Stimulated activated CD4-positive, alpha-beta T cell treated with anti-CD3 and anti-CD28 coated beads, Interleukin-12 subunit alpha, Interleukin-12 subunit beta, amount 100 ng/mL, for 4 hours (primary cell): ENCODE results near the gene NHERF2.

Experiments
- DNase-seq: peaks from one replicate; pipeline ENCODE4 v3.0.0-alpha.2; 2020

Gene NHERF2

GRCh38 chr16:2063861-2064260, 37.2 kb downstream of the NHERF2 start:
- no peak for DNase-seq

GRCh38 chr16:2064368-2064945, 37.8 kb downstream of the NHERF2 start:
- no peak for DNase-seq

DNA sequence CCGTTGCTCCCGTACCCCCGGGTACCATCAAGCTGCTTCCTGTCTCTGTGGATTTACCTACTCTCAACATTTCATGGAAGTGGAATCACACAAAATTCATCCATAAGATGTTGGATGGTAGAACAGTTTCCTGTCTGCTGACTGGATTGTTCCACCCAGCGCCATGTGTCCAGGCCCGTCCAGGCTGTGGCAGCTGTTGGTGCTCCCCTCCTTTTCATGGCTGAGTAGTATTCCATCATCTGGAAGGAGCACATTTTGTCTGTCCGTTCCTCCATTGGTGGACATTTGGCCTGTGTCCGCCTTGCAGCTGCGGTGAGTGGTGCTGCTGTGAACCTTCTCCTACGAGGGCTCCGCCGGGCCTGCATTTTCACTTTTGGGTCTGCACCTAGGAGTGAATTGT, 39.4 kb downstream of the NHERF2 start:
- no peak for DNase-seq

- no peak for DNase-seq
Observed at GRCh38 chr16:2070576-2071453, 44.1 kb downstream of the NHERF2 start.

GRCh38 chr16:2071454-2072202, 44.9 kb downstream of the NHERF2 start:
- DNase-seq: no peak

DNA sequence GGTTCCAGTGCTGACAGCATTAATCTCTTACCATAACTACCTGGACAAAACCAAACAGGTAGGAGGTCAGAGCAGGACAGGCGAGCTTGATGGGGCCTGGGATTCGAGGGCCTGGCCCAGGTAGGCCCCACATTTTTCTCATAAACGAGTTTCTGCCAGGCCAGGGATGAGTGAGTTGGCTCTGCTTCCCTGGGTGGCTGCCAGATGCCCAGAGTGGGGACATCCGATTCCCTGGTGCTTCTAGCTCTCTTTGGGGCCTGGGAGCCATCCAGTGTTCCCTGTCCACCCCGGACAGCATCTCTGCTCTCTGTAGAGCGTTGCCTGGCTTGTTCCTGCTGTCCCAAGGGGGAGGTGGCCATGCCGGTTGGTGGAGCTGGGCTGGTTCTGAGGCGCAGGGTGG, 46.2 kb downstream of the NHERF2 start:
- no peak for DNase-seq

- DNase-seq: no peak
Observed at GRCh38 chr16:2074071-2074470, 47.4 kb downstream of the NHERF2 start.

DNA sequence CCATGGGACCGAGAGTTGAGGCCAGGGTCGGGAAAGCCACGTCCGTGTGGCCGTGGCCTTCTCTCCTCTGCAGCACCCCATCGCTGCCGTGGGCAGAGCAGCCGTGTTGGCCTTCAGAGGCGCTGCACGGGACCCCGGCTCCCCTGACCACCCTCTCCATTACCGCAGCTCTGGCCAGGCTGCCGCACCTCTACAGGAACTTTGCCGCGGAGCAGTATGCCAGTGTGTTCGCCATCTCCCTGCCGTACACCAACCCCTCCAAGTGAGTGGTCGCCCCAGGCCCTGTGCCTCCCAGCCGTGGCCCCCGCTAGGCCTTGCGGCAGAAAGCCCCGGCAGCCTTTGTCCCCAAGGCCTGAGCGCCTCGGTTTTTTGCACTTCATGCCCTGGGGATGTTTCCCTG, 48.9 kb downstream of the NHERF2 start:
- DNase-seq: no peak

- no peak for DNase-seq
Observed at GRCh38 chr16:2076072-2076865, 49.6 kb downstream of the NHERF2 start.

DNA sequence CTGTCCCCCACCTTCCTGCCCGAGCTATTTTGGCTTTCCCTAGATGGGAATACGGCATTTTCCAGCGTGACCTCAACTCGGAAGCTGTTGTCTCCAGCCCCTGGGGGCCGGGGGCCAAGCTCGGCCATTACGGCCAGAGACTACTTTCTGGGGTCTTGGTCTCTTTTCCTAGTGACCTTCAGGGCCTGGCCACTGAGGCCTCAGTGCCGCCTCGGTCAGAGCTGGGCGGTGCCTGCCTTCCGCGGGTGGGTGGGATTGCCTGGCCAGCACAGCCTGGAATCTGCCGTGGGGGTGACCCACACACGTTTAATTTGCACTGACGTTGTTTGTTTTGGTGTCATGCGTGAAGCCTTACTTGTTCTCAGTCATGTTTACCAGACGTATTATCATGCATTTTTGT, 50.3 kb downstream of the NHERF2 start:
- no peak for DNase-seq

DNA sequence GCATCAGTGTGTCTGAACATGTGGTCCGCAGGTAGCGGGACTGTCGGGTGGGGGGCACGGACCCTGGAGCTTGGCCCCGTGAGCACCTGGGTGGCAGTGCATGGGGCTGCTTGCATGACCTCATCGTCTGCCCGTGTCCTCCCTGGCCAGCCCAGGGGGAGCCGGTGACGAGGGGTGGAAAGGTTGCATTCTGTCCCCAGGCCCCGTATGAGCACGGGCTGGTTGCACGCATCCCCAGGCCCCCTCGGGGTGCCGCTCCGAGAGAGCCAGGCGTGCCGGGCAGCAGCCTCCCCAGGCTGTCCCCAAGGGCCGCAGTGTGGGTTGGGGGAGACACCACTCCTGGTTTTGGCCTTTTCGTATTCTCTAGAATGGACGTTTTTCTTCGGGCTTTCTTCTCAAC, 51.0 kb downstream of the NHERF2 start:
- no peak for DNase-seq

DNA sequence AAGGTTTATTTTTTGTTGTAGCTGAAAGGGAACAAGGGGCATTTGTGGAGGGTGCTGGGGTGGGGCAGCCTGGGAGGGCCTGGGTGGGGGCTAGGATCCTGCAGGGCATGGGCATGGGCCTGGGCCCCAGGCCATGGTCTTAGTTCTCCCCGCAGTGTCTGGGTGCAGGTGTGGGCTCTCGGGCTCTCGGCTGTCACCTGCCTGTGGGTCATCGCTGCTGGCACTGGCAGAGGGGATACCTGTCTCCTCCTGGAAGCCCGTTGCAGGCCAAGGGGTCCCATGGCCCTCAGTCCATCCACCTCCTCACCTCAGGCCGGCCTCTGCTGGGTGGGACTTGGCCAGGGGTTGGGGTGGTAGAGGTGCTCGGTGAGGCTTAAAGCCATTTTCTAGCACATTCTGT, 51.4 kb downstream of the NHERF2 start:
- DNase-seq: no peak

DNA sequence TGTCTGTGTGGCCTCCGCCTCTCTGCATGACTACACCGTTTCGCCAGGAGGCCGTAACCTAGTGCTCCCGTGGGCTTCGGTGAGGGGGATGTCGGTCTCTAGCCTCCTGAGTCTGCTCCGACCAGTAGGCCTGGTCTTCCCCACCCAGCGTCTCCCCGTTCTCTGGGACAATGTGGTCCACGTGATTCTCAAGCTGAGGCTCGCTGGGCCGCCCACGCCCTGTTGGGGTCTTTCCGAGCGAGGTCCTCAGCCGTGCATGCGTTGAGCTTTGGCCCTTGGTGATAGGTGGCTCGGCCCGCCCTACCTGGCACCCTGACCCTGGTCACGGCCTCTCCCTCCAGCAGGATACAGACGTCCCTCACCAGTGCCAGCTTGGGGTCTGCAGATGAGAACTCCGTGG, 52.0 kb downstream of the NHERF2 start:
- DNase-seq: no peak

- no peak for DNase-seq
Observed at GRCh38 chr16:2079311-2079800, 52.7 kb downstream of the NHERF2 start.

- DNase-seq: no peak
Observed at GRCh38 chr16:2079991-2080390, 53.3 kb downstream of the NHERF2 start.

DNA sequence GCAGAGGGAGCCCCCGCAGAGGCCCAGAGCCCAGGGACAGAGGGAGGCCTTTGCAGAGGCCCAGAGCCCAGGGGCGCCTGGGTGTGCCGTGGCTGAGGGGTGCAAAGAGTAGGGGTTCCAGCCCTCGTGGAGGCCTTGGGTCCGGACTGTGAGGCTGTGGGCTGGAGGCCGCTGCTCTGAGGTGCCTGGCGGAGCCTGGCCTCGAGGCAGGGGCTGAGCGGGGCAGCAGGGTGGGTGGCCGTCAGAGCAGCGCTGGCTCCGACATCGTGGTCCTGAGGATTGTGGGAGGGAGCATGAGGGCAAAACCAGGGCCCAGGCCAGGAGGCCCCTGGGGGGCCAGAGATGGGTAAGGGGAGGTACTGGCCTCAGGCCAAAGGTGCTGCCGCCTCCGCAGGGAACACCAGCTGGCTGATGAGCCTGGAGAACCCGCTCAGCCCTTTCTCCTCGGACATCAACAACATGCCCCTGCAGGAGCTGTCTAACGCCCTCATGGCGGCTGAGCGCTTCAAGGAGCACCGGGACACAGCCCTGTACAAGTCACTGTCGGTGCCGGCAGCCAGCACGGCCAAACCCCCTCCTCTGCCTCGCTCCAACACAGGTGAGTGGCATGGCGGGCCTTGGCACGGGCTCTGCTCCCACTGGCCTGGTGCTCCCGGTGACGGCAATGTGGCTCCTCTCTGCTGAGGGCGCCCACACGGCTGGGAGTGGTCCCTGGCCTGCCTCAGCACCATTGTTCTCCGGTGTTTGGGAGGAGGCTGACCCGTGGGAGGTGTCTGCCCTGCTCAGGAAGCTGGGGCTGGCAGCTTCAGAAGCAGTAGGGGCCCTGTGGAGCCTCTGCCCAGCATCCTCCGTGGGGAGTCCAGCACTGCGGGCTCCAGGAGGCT, 54.7 kb downstream of the NHERF2 start:
- no peak for DNase-seq

- no peak for DNase-seq
Observed at GRCh38 chr16:2082171-2082982, 55.7 kb downstream of the NHERF2 start.

DNA sequence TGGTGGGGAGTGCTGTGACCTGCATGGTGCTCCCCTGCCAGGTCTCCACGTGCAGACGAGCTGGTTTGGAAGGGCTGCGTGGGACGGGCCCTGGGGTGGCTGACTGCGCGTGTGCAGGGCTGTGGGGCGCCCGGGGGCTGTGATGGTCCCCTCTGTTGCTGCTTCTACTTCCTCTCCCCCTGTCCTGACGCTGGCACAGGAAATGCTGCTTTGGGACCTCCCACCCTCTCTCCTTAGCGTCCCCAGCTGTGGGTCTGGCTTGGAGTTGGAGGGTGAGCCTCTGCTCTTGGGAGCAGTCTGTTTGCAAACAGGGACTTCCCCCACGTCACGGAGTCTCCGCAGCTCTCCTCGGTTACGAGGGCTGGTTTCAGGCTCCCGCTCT, 56.3 kb downstream of the NHERF2 start:
- DNase-seq: no peak

GRCh38 chr16:2083409-2083808, 56.7 kb downstream of the NHERF2 start:
- no peak for DNase-seq

DNA sequence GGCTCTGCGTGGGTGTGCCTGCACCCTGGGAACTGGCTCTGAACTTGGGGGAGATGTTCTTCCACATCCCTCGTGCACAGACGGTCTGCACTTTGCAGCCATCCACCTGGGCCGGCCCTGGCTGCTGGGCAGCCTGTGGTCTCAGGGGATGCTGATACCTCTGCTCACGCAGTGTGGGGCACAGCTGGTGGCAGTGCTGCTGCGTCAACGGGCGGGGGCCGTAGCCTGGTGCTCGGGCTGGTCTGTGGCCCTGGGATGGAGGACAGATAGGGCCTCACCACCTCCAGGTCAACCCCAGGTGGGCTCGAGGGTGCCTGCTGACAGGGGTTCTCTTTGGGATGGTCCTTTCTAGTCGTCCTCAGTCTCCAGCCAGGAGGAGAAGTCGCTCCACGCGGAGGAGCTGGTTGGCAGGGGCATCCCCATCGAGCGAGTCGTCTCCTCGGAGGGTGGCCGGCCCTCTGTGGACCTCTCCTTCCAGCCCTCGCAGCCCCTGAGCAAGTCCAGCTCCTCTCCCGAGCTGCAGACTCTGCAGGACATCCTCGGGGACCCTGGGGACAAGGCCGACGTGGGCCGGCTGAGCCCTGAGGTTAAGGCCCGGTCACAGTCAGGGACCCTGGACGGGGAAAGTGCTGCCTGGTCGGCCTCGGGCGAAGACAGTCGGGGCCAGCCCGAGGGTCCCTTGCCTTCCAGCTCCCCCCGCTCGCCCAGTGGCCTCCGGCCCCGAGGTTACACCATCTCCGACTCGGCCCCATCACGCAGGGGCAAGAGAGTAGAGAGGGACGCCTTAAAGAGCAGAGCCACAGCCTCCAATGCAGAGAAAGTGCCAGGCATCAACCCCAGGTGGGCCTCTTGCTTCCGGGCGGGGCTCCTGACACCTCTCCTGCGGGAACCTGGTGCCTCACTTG, 57.4 kb downstream of the NHERF2 start:
- DNase-seq: no peak
